ENCODE data around the gene RASD1. TPM values are rescaled to one million over a fixed set of nuclear protein-coding genes. Genes with fewer than 3 reads are reported as not detected.

Gene RASD1
- polyA plus RNA-seq, 1 experiment: 0.55 TPM

- ChIA-PET CTCF (no interaction called here), POLR2A (no interaction called here)
- H3K27ac ChIP-seq (ENCODE audit: low read depth, low read length): no peak overlapping the region
- DNase-seq (ENCODE audit: low read depth, low spot score): no peak
- TF ChIP-seq CTCF (IDR thresholded peaks at IDR 0.05; ENCODE audit: low read depth, low read length): no peak
- no peak overlapping the region for H3K4me3 ChIP-seq (ENCODE audit: low read depth, low read length)
- H3K9me3 ChIP-seq (ENCODE audit: control insufficient read depth, insufficient read depth, low read length): peaks cover 2% of the 10 kb centered on the region; the same call in 1 of the 2 replicates
- H3K27me3 ChIP-seq (ENCODE audit: control insufficient read depth, insufficient read depth, low read length): no peaks in the 10 kb centered on the region
These were observed 10.8 kb downstream of the RASD1 start for GRCh38 chr17:17485420-17485819.

GRCh38 chr17:17484451-17484899 is 11.7 kb downstream of the RASD1 start:
- no peaks in the 10 kb centered on the region for H3K27me3 ChIP-seq (ENCODE audit: control insufficient read depth, insufficient read depth, low read length)
- ChIA-PET POLR2A (no interaction called here), CTCF (no interaction called here)
- H3K4me3 ChIP-seq (ENCODE audit: low read depth, low read length): no peak overlapping the region
- H3K27ac ChIP-seq (ENCODE audit: low read depth, low read length): no peak overlapping the region
- TF ChIP-seq CTCF (IDR thresholded peaks at IDR 0.05; ENCODE audit: low read depth, low read length): no peak
- H3K9me3 ChIP-seq (ENCODE audit: control insufficient read depth, insufficient read depth, low read length): peaks cover 2% of the 10 kb centered on the region; the same call in 1 of the 2 replicates
- no peak for DNase-seq (ENCODE audit: low read depth, low spot score)

- DNase-seq (ENCODE audit: low read depth, low spot score): no peak
- no peaks in the 10 kb centered on the region for H3K27me3 ChIP-seq (ENCODE audit: control insufficient read depth, insufficient read depth, low read length)
- POLR2A ChIA-PET: no interaction called here
These were observed 14.3 kb downstream of the RASD1 start for GRCh38 chr17:17481860-17482259.

GRCh38 chr17:17480593-17481148 is 15.5 kb downstream of the RASD1 start:
- Histone ChIP-seq H3K4me3 (ENCODE audit: low read depth, low read length) (no peak overlapping the region), H3K27ac (ENCODE audit: low read depth, low read length) (no peak overlapping the region), H3K27me3 (ENCODE audit: control insufficient read depth, insufficient read depth, low read length) (no peaks in the 10 kb centered on the region), H3K9me3 (ENCODE audit: control insufficient read depth, insufficient read depth, low read length) (no peaks in the 10 kb centered on the region; the same call in 1 of the 2 replicates)
- ChIA-PET POLR2A (interaction anchor here (0.6 kb wide), 1 partner anchor 16 kb away, joined by 4 read pairs; the partner anchor contains the start of gene RASD1), CTCF (interaction anchor here (0.7 to 0.8 kb wide), 2 partner anchors 16 to 133 kb away, joined by 3 read pairs; no protein-coding TSS in a partner anchor)
- TF ChIP-seq CTCF (IDR thresholded peaks at IDR 0.05; ENCODE audit: low read depth, low read length): no peak
- DNase-seq (ENCODE audit: low read depth, low spot score): no peak

More at GRCh38 chr17:17481860-17482259, 14.3 kb downstream of the RASD1 start:
- Histone ChIP-seq H3K27ac (ENCODE audit: low read depth, low read length) (no peak overlapping the region), H3K9me3 (ENCODE audit: control insufficient read depth, insufficient read depth, low read length) (peaks cover 2% of the 10 kb centered on the region; the same call in 1 of the 2 replicates), H3K4me3 (ENCODE audit: low read depth, low read length) (no peak overlapping the region)
- no peak for TF ChIP-seq CTCF (IDR thresholded peaks at IDR 0.05; ENCODE audit: low read depth, low read length)
- CTCF ChIA-PET: interaction anchor here (0.8 kb wide), 1 partner anchor 15 kb away, joined by 3 read pairs; no protein-coding TSS in a partner anchor

- Histone ChIP-seq H3K4me3 (ENCODE audit: low read depth, low read length) (no peak overlapping the region), H3K27me3 (ENCODE audit: control insufficient read depth, insufficient read depth, low read length) (no peaks in the 10 kb centered on the region), H3K9me3 (ENCODE audit: control insufficient read depth, insufficient read depth, low read length) (no peaks in the 10 kb centered on the region), H3K27ac (ENCODE audit: low read depth, low read length) (no peak overlapping the region)
- TF ChIP-seq CTCF (IDR thresholded peaks at IDR 0.05; ENCODE audit: low read depth, low read length): no peak
- ChIA-PET CTCF (interaction anchor here (1.0 kb wide), 1 partner anchor 18 kb away, joined by 3 read pairs; no protein-coding TSS in a partner anchor), POLR2A (no interaction called here)
- DNase-seq (ENCODE audit: low read depth, low spot score): no peak
These were observed 17.0 kb downstream of the RASD1 start for GRCh38 chr17:17479209-17479608.
